BJ (cell line): ENCODE data around the gene LRTM2. TPM values are rescaled to one million over a fixed set of nuclear protein-coding genes. Genes with fewer than 3 reads are reported as not detected.

Experiments
- CTCF ChIA-PET: fragments of 350-600 bp; formaldehyde crosslinking; extraction: SDS; loops from one replicate; lab custom pipeline; 2021; ENCODE audit warnings: antibody characterized with exemption, inconsistent platforms; lab: Yijun Ruan, JAX
- POLR2A ChIA-PET: fragments of 300-600 bp; sonication (Branson Sonifier 250); formaldehyde crosslinking; extraction: SDS; loops from one replicate; lab custom pipeline; 2021; ENCODE audit warnings: antibody characterized with exemption; lab: Charles Lee
- DNase-seq: peaks from one replicate; pipeline ENCODE4 v3.0.0-alpha.2; 2011; ENCODE audit warnings: low read depth
- H3K27me3 ChIP-seq: 2 replicates; pipeline ENCODE4 v1.6.0; 2011; ENCODE audit warnings: low read length; ENCODE audit not compliant: control insufficient read depth, insufficient read depth
- H3K36me3 ChIP-seq: 2 replicates; pipeline ENCODE4 v1.5.1; 2011; ENCODE audit warnings: low read length; ENCODE audit not compliant: control insufficient read depth, insufficient read depth
- H3K4me3 ChIP-seq: 2 replicates; pipeline ENCODE4 v1.5.1; 2011; ENCODE audit warnings: low read depth, mild to moderate bottlenecking, control low read depth, low read length
- CTCF ChIP-seq: IDR thresholded peaks from 2 replicates; pipeline ENCODE4 v1.5.1; 2011; ENCODE audit warnings: low read depth, mild to moderate bottlenecking, control low read depth, inconsistent platforms, low read length, moderate library complexity; ENCODE audit not compliant: insufficient read depth
- polyA plus RNA-seq: library from polyadenylated mRNA; depleted of rRNA; stranded (reverse); fragments of >200 nt; gene quantifications from 2 replicates; pipeline ENCODE4 v1.2.3, GENCODE V29; 2011

LRTM2 gene
- polyA plus RNA-seq, 1 experiment, result not detected

GRCh38 chr12:1790444-1790843, 29.9 kb upstream of the LRTM2 start:
- Histone ChIP-seq H3K36me3 (peaks cover 3% of the 10 kb centered on the region; the same call in 1 of the 2 replicates), H3K27me3 (no peaks in the 10 kb centered on the region), H3K4me3 (no peak overlapping the region)
- no peak for DNase-seq
- TF ChIP-seq CTCF, result no peak
- CTCF ChIA-PET, result interaction anchor here (0.6 to 12.6 kb wide), 18 partner anchors 8 to 807 kb away, joined by 3 to 242 read pairs (median 4); partner anchors contain the start of gene ADIPOR2
- POLR2A ChIA-PET, result interaction anchor here (1.1 kb wide), 1 partner anchor 138 kb away, joined by 13 read pairs; no protein-coding TSS in a partner anchor

- POLR2A ChIA-PET, result interaction anchor here (1.1 kb wide), 1 partner anchor 138 kb away, joined by 13 read pairs; no protein-coding TSS in a partner anchor
- no peak overlapping the region for H3K4me3 ChIP-seq
- H3K36me3 ChIP-seq, result peaks cover 3% of the 10 kb centered on the region; the same call in 1 of the 2 replicates
Observed at GRCh38 chr12:1791104-1791841, 29.1 kb upstream of the LRTM2 start.

GRCh38 chr12:1792406-1792805, 28.0 kb upstream of the LRTM2 start:
- ChIA-PET CTCF (interaction anchor here (0.6 to 12.6 kb wide), 6 partner anchors 136 to 992 kb away, joined by 3 to 242 read pairs (median 36); no protein-coding TSS in a partner anchor), POLR2A (no interaction called here)
- no peak for TF ChIP-seq CTCF
- H3K36me3 ChIP-seq, result peaks cover 3% of the 10 kb centered on the region; the same call in 1 of the 2 replicates
- H3K27me3 ChIP-seq, result no peaks in the 10 kb centered on the region
- H3K4me3 ChIP-seq, result no peak overlapping the region
- no peak for DNase-seq

More at GRCh38 chr12:1791104-1791841, 29.1 kb upstream of the LRTM2 start:
- CTCF ChIA-PET, result interaction anchor here (0.6 to 12.6 kb wide), 28 partner anchors 9 to 806 kb away, joined by 3 to 242 read pairs (median 4); partner anchors contain the start of gene ADIPOR2
- no peak for DNase-seq
- no peaks in the 10 kb centered on the region for H3K27me3 ChIP-seq
- TF ChIP-seq CTCF, result peak; percentile 80

GRCh38 chr12:1793426-1794210, 26.7 kb upstream of the LRTM2 start:
- DNase-seq, result no peak
- POLR2A ChIA-PET, result no interaction called here
- TF ChIP-seq CTCF, result no peak

More at GRCh38 chr12:1793426-1794210, 26.7 kb upstream of the LRTM2 start:
- Histone ChIP-seq H3K27me3 (no peaks in the 10 kb centered on the region), H3K4me3 (no peak overlapping the region), H3K36me3 (no peaks in the 10 kb centered on the region)
- CTCF ChIA-PET, result interaction anchor here (3.2 to 12.6 kb wide), 4 partner anchors 137 to 160 kb away, joined by 17 to 242 read pairs (median 70); no protein-coding TSS in a partner anchor
